ENCODE results near the gene ACER3. TPM values are rescaled to one million over a fixed set of nuclear protein-coding genes. Genes with fewer than 3 reads are reported as not detected.

ACER3 gene
- total RNA-seq, 1 experiment from 2014 or later: 13.7 TPM

DNA sequence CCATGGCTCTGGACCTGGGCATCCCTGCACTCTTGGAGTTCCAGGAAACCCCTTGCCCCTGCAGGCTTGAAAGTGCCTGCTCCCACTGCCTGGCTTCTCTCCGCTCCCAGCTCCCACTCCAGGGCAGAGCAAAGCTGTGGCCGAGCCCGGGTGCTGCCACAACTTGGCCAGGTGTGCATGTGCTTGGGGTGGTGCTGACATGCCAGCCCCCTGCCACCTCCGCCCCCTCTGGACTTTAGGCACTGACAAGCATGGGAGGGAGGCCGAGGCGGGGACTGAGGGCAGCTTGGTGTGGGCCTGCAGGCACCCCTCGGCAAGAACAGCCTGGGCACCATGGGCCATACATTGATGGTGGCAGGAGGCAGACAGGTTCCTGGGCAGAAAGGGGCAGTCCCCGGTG is 117.1 kb downstream of the ACER3 start:
- ATAC-seq (no peak), DNase-seq (ENCODE audit: low spot score) (no peak)
- no peaks in the 10 kb centered on the region for H3K27me3 Mint-ChIP-seq (ENCODE audit: low read depth)
- H3K36me3 Mint-ChIP-seq: no peaks in the 10 kb centered on the region
- no peak overlapping the region for H3K4me3 Mint-ChIP-seq
- H3K27ac Mint-ChIP-seq: no peak overlapping the region
- POLR2A ChIA-PET: no interaction called here
- TF ChIP-seq, protein P1, sequence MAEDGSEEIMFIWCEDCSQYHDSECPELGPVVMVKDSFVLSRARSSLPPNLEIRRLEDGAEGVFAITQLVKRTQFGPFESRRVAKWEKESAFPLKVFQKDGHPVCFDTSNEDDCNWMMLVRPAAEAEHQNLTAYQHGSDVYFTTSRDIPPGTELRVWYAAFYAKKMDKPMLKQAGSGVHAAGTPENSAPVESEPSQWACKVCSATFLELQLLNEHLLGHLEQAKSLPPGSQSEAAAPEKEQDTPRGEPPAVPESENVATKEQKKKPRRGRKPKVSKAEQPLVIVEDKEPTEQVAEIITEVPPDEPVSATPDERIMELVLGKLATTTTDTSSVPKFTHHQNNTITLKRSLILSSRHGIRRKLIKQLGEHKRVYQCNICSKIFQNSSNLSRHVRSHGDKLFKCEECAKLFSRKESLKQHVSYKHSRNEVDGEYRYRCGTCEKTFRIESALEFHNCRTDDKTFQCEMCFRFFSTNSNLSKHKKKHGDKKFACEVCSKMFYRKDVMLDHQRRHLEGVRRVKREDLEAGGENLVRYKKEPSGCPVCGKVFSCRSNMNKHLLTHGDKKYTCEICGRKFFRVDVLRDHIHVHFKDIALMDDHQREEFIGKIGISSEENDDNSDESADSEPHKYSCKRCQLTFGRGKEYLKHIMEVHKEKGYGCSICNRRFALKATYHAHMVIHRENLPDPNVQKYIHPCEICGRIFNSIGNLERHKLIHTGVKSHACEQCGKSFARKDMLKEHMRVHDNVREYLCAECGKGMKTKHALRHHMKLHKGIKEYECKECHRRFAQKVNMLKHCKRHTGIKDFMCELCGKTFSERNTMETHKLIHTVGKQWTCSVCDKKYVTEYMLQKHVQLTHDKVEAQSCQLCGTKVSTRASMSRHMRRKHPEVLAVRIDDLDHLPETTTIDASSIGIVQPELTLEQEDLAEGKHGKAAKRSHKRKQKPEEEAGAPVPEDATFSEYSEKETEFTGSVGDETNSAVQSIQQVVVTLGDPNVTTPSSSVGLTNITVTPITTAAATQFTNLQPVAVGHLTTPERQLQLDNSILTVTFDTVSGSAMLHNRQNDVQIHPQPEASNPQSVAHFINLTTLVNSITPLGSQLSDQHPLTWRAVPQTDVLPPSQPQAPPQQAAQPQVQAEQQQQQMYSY (CRISPR knock-in tag; IDR thresholded peaks at IDR 0.05): no peak
- no peak for TF ChIP-seq ZNF671 (CRISPR knock-in tag; IDR thresholded peaks at IDR 0.05)
- TF ChIP-seq, protein P2, sequence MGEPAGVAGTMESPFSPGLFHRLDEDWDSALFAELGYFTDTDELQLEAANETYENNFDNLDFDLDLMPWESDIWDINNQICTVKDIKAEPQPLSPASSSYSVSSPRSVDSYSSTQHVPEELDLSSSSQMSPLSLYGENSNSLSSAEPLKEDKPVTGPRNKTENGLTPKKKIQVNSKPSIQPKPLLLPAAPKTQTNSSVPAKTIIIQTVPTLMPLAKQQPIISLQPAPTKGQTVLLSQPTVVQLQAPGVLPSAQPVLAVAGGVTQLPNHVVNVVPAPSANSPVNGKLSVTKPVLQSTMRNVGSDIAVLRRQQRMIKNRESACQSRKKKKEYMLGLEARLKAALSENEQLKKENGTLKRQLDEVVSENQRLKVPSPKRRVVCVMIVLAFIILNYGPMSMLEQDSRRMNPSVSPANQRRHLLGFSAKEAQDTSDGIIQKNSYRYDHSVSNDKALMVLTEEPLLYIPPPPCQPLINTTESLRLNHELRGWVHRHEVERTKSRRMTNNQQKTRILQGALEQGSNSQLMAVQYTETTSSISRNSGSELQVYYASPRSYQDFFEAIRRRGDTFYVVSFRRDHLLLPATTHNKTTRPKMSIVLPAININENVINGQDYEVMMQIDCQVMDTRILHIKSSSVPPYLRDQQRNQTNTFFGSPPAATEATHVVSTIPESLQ (CRISPR knock-in tag; IDR thresholded peaks at IDR 0.05): no peak
- TF ChIP-seq, protein P3, sequence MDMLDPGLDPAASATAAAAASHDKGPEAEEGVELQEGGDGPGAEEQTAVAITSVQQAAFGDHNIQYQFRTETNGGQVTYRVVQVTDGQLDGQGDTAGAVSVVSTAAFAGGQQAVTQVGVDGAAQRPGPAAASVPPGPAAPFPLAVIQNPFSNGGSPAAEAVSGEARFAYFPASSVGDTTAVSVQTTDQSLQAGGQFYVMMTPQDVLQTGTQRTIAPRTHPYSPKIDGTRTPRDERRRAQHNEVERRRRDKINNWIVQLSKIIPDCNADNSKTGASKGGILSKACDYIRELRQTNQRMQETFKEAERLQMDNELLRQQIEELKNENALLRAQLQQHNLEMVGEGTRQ (CRISPR knock-in tag; IDR thresholded peaks at IDR 0.05): no peak
- no peak for TF ChIP-seq TCF7 (CRISPR knock-in tag; IDR thresholded peaks at IDR 0.05; ENCODE audit: low read depth)
- TF ChIP-seq JAZF1 (CRISPR knock-in tag; IDR thresholded peaks at IDR 0.05): no peak
- TF ChIP-seq TEAD1 (CRISPR knock-in tag; IDR thresholded peaks at IDR 0.05): no peak
- TF ChIP-seq ELF4 (CRISPR knock-in tag; IDR thresholded peaks at IDR 0.05; ENCODE audit: low read depth): no peak
- no peak for TF ChIP-seq ZNF121 (CRISPR knock-in tag; IDR thresholded peaks at IDR 0.05)
- TF ChIP-seq, protein P4, sequence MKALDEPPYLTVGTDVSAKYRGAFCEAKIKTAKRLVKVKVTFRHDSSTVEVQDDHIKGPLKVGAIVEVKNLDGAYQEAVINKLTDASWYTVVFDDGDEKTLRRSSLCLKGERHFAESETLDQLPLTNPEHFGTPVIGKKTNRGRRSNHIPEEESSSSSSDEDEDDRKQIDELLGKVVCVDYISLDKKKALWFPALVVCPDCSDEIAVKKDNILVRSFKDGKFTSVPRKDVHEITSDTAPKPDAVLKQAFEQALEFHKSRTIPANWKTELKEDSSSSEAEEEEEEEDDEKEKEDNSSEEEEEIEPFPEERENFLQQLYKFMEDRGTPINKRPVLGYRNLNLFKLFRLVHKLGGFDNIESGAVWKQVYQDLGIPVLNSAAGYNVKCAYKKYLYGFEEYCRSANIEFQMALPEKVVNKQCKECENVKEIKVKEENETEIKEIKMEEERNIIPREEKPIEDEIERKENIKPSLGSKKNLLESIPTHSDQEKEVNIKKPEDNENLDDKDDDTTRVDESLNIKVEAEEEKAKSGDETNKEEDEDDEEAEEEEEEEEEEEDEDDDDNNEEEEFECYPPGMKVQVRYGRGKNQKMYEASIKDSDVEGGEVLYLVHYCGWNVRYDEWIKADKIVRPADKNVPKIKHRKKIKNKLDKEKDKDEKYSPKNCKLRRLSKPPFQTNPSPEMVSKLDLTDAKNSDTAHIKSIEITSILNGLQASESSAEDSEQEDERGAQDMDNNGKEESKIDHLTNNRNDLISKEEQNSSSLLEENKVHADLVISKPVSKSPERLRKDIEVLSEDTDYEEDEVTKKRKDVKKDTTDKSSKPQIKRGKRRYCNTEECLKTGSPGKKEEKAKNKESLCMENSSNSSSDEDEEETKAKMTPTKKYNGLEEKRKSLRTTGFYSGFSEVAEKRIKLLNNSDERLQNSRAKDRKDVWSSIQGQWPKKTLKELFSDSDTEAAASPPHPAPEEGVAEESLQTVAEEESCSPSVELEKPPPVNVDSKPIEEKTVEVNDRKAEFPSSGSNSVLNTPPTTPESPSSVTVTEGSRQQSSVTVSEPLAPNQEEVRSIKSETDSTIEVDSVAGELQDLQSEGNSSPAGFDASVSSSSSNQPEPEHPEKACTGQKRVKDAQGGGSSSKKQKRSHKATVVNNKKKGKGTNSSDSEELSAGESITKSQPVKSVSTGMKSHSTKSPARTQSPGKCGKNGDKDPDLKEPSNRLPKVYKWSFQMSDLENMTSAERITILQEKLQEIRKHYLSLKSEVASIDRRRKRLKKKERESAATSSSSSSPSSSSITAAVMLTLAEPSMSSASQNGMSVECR (CRISPR knock-in tag; IDR thresholded peaks at IDR 0.05; ENCODE audit: borderline replicate concordance): no peak
- TF ChIP-seq KAT7 (CRISPR knock-in tag; IDR thresholded peaks at IDR 0.05; ENCODE audit: borderline replicate concordance): no peak
- TF ChIP-seq ZBTB21 (CRISPR knock-in tag; IDR thresholded peaks at IDR 0.05; ENCODE audit: borderline replicate concordance): no peak
- no peak for TF ChIP-seq FOXK1 (CRISPR knock-in tag; IDR thresholded peaks at IDR 0.05)
- TF ChIP-seq, protein P5, sequence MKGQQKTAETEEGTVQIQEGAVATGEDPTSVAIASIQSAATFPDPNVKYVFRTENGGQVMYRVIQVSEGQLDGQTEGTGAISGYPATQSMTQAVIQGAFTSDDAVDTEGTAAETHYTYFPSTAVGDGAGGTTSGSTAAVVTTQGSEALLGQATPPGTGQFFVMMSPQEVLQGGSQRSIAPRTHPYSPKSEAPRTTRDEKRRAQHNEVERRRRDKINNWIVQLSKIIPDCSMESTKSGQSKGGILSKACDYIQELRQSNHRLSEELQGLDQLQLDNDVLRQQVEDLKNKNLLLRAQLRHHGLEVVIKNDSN (CRISPR knock-in tag; IDR thresholded peaks at IDR 0.05): no peak
- no peak for TF ChIP-seq TP53 (CRISPR knock-in tag; IDR thresholded peaks at IDR 0.05)
- TF ChIP-seq, protein P6, sequence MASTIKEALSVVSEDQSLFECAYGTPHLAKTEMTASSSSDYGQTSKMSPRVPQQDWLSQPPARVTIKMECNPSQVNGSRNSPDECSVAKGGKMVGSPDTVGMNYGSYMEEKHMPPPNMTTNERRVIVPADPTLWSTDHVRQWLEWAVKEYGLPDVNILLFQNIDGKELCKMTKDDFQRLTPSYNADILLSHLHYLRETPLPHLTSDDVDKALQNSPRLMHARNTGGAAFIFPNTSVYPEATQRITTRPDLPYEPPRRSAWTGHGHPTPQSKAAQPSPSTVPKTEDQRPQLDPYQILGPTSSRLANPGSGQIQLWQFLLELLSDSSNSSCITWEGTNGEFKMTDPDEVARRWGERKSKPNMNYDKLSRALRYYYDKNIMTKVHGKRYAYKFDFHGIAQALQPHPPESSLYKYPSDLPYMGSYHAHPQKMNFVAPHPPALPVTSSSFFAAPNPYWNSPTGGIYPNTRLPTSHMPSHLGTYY (CRISPR knock-in tag; IDR thresholded peaks at IDR 0.05): no peak
- CTCF ChIA-PET: interaction anchor here (4.5 kb wide), 1 partner anchor 59 kb away, joined by 20 read pairs; no protein-coding TSS in a partner anchor
- peaks cover 3% of the 10 kb centered on the region for H3K9me3 Mint-ChIP-seq
- H3K4me1 Mint-ChIP-seq: no peaks in the 10 kb centered on the region

All from WTC11 (cell line).